ENCODE measurements around the gene ARFGEF2. TPM values are rescaled to one million over a fixed set of nuclear protein-coding genes. Genes with fewer than 3 reads are reported as not detected.

Gene ARFGEF2
- polyA plus RNA-seq, 1 donor from 2014 or later: 19.8 TPM

DNA sequence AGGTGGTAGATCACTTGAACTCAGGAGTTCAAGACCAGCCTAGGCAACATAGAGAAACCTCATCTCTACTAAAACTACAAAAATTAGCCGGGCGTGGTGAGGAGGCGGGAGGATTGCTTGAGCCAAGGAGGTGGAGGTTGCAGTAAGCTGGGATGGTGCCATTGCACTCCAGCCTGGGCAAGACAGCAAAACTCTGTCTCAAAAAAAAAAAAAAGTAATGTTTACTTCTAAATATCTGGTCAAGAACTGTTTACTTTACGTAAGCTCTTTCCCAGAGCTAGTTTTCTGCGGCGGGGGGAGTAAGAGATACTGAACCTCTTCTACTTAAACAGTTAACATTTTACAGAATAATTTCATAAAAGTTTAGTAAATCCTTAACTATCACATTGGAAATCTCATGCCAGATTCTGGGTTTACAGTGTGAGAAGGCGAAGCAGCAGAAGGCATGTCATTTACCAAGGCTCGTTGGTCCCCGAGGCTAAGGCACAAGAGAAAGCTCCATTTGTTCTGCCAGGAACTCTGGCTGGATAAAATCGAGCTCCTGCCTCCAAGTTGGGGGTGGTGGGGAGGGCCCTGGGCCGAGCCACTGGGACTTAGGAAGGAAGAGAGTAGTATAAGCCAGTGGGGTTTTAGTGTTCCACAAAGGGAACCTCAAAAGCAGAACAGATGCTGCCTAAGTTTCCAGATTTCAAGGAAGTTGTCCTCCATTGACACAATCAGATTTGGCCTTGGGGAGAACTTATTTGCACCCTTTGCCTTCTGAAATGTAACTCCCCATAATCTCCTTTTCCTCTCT, 41.7 kb downstream of the ARFGEF2 start (continued):
- TF ChIP-seq, protein P1, sequence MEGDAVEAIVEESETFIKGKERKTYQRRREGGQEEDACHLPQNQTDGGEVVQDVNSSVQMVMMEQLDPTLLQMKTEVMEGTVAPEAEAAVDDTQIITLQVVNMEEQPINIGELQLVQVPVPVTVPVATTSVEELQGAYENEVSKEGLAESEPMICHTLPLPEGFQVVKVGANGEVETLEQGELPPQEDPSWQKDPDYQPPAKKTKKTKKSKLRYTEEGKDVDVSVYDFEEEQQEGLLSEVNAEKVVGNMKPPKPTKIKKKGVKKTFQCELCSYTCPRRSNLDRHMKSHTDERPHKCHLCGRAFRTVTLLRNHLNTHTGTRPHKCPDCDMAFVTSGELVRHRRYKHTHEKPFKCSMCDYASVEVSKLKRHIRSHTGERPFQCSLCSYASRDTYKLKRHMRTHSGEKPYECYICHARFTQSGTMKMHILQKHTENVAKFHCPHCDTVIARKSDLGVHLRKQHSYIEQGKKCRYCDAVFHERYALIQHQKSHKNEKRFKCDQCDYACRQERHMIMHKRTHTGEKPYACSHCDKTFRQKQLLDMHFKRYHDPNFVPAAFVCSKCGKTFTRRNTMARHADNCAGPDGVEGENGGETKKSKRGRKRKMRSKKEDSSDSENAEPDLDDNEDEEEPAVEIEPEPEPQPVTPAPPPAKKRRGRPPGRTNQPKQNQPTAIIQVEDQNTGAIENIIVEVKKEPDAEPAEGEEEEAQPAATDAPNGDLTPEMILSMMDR (IDR thresholded peaks at IDR 0.05; ENCODE audit: poor library complexity, severe bottlenecking): no peak
- TF ChIP-seq MXI1 (conservative IDR thresholded peaks at IDR 0.05; ENCODE audit: poor library complexity, severe bottlenecking): no peak

DNA sequence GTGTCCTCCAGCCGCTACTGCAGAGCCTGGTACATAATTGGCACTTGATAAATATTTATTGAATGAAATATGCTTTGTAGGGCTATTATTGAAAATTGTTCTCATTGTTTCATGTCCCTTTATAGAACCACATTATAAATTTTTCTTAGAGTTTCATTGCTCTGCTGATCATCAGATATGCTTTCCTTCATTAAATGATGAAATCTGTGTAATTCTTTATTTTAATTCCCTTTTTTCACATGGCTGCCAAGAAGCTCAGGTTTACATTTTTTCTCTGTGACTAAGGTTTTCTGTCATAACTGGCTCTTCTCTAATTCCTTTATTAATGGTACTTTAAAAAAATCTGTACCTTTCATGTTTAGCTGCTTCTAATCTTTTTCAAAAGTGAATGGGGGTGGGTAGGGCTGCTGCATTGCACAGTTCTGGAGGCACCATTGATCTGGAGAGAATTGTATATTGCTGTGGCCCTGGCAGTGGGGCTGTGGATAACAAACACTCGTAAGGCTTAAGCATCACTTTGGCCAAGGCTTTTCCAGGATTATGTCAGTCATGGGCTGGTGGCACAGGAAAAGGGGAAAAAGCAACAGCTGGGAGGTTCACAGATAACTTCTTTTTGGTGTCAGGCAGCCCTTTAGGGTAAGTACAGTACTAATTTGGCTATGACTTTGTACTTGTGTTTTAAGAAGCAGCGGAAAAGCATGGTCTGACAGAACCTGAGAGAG, 43.8 kb downstream of the ARFGEF2 start:
- Histone ChIP-seq H3K4me3 (ENCODE audit: low read length) (no peak overlapping the region), H3K9ac (ENCODE audit: low read length) (no peak overlapping the region), H3K9me2 (ENCODE audit: insufficient read depth, low read length) (no peaks in the 10 kb centered on the region), H3K4me2 (ENCODE audit: low read length) (no peak overlapping the region), H3K27ac (ENCODE audit: low read length) (no peak overlapping the region), H3F3A (ENCODE audit: insufficient read depth, low read length, poor library complexity, severe bottlenecking) (no peaks in the 10 kb centered on the region), H3K9me3 (ENCODE audit: low read length) (no peaks in the 10 kb centered on the region), H2AFZ (ENCODE audit: low read depth, low read length) (no peak overlapping the region), H3K79me2 (replicated peaks; ENCODE audit: insufficient read depth, low read length) (no peaks in the 10 kb centered on the region), H4K20me1 (ENCODE audit: insufficient read depth) (no peaks in the 10 kb centered on the region), H3K27me3 (ENCODE audit: insufficient read depth, low read depth, low read length) (no peaks in the 10 kb centered on the region), H3K36me3 (ENCODE audit: insufficient read depth, low read length) (no peaks in the 10 kb centered on the region)
- TF ChIP-seq EZH2 (IDR thresholded peaks at IDR 0.05; ENCODE audit: borderline replicate concordance, insufficient read depth, low read length, poor library complexity, severe bottlenecking): no peak
- no peak for TF ChIP-seq RAD21 (conservative IDR thresholded peaks at IDR 0.05)
- TF ChIP-seq, protein P1 (IDR thresholded peaks at IDR 0.05; ENCODE audit: poor library complexity, severe bottlenecking): no peak
- no peak for TF ChIP-seq SMC3 (conservative IDR thresholded peaks at IDR 0.05; ENCODE audit: poor library complexity)
- no peak for TF ChIP-seq MXI1 (conservative IDR thresholded peaks at IDR 0.05; ENCODE audit: poor library complexity, severe bottlenecking)
- TF ChIP-seq, protein P2, sequence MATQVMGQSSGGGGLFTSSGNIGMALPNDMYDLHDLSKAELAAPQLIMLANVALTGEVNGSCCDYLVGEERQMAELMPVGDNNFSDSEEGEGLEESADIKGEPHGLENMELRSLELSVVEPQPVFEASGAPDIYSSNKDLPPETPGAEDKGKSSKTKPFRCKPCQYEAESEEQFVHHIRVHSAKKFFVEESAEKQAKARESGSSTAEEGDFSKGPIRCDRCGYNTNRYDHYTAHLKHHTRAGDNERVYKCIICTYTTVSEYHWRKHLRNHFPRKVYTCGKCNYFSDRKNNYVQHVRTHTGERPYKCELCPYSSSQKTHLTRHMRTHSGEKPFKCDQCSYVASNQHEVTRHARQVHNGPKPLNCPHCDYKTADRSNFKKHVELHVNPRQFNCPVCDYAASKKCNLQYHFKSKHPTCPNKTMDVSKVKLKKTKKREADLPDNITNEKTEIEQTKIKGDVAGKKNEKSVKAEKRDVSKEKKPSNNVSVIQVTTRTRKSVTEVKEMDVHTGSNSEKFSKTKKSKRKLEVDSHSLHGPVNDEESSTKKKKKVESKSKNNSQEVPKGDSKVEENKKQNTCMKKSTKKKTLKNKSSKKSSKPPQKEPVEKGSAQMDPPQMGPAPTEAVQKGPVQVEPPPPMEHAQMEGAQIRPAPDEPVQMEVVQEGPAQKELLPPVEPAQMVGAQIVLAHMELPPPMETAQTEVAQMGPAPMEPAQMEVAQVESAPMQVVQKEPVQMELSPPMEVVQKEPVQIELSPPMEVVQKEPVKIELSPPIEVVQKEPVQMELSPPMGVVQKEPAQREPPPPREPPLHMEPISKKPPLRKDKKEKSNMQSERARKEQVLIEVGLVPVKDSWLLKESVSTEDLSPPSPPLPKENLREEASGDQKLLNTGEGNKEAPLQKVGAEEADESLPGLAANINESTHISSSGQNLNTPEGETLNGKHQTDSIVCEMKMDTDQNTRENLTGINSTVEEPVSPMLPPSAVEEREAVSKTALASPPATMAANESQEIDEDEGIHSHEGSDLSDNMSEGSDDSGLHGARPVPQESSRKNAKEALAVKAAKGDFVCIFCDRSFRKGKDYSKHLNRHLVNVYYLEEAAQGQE (IDR thresholded peaks at IDR 0.05; ENCODE audit: borderline replicate concordance): no peak
- TF ChIP-seq TAF1 (IDR thresholded peaks at IDR 0.05; ENCODE audit: low read depth): no peak
- no peak for TF ChIP-seq POLR2AphosphoS5 (IDR thresholded peaks at IDR 0.05)
- no peak for TF ChIP-seq EP300 (conservative IDR thresholded peaks at IDR 0.05; ENCODE audit: poor library complexity, severe bottlenecking)
